ENCODE measurements around the gene SZT2.

GRCh38 chr1:43420874-43421273 is 31.2 kb downstream of the SZT2 start:
- no peak for TF ChIP-seq POLR2A (IDR thresholded peaks at IDR 0.05; ENCODE audit: extremely low read depth, insufficient read length)
- TF ChIP-seq CTCF (IDR thresholded peaks at IDR 0.05; ENCODE audit: low read depth, low read length), result no peak
- no peak for TF ChIP-seq MYC (IDR thresholded peaks at IDR 0.05; ENCODE audit: low read depth, low read length)

Data from NB4 (cell line).